ENCODE results near the gene TMSB4X.
A peak's percentile ranks its signal among the peaks of the same experiment; 100 is the strongest.
"Not testable (repeated sequence)": the region's sequence is repeated elsewhere in the genome, so short reads cannot be mapped to it uniquely, and the experiment has no call there.

TMSB4X gene

DNA sequence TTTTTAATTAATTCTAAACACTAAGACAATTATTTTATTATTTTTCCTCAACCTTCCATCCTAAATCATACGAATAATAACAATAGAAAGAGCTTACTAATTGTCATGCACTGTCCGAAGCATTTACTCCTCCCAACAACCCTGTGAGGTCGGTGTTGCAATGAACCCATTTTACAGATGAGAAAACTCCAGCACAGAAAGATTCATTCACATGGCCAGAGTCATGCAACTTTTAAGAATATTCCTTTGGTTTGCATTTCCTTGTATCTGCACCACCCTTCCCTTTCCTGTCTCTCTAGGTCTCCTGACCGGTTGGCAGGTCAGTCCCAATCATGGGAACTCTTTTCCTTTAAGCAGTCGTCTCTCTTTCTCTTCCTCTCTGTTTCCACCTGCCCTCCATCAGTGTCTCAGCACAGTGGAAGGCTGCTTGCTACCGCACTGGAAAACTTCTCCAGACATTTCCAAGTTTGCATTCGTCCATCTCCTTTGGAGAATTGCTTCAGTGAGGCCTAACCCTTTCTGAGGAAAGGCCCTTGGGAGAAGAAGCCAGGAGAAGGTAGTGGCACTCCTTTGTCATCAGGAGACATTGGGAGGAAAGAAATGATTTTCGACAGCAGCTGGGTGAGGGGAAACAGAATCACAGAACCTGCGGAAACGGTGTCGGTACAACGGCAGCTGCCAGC, 1.9 kb upstream of the TMSB4X start:
- no peak for DNase-seq
- Mint-ChIP-seq H3K27ac (no peak overlapping the region), H3K4me1 (peaks cover 43% of the 10 kb centered on the region), H3K36me3 (ENCODE audit: low read depth) (peaks cover 19% of the 10 kb centered on the region), H3K4me3 (no peak overlapping the region), H3K9me3 (peaks cover 59% of the 10 kb centered on the region), H3K27me3 (ENCODE audit: low read depth, poor library complexity) (peaks cover 5% of the 10 kb centered on the region)
- TF ChIP-seq, protein P1, sequence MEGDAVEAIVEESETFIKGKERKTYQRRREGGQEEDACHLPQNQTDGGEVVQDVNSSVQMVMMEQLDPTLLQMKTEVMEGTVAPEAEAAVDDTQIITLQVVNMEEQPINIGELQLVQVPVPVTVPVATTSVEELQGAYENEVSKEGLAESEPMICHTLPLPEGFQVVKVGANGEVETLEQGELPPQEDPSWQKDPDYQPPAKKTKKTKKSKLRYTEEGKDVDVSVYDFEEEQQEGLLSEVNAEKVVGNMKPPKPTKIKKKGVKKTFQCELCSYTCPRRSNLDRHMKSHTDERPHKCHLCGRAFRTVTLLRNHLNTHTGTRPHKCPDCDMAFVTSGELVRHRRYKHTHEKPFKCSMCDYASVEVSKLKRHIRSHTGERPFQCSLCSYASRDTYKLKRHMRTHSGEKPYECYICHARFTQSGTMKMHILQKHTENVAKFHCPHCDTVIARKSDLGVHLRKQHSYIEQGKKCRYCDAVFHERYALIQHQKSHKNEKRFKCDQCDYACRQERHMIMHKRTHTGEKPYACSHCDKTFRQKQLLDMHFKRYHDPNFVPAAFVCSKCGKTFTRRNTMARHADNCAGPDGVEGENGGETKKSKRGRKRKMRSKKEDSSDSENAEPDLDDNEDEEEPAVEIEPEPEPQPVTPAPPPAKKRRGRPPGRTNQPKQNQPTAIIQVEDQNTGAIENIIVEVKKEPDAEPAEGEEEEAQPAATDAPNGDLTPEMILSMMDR (IDR thresholded peaks at IDR 0.05), result no peak

DNA sequence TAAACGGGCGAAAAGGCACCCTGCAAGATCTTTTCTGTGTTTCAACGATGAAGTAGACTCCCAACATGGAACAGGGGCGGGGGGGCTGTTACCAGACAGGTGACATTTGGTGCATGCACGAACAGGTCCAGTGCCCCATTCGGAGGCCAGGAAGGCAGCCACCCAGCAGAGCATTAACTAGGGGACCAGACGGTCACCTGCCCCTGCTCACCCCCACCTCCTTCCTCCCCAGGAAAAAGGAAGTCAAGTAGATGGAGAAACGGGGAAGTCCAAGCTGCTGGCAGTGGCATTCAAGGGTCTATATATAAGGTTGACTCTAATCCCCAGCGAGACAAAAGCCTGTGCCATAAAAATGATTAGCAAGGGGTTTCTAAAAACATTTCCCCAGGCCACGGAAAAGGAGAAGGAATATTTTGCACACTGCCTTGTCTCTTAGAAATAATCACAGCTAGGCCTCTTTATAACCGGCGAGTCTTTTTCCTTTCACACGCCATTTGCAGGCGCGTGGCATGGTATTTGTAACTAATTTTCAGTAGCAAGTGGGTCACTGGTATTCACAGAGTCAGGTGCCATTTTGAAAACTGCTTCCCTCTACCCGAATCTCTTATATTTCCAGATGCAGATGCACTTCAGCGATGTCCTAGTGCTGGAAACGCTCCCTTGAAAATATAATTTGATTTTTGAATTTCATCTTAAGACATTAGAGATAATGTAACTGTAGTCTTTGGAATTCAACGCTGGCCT, 1.2 kb upstream of the TMSB4X start:
- Mint-ChIP-seq H3K4me1 (peaks cover 50% of the 10 kb centered on the region), H3K9me3 (peaks cover 57% of the 10 kb centered on the region), H3K27me3 (ENCODE audit: low read depth, poor library complexity) (peaks cover 7% of the 10 kb centered on the region), H3K4me3 (peak overlapping the region; percentile 97), H3K27ac (peak overlapping the region; percentile 99), H3K36me3 (ENCODE audit: low read depth) (peaks cover 19% of the 10 kb centered on the region)
- no peak for DNase-seq
- TF ChIP-seq, protein P1 (IDR thresholded peaks at IDR 0.05), result no peak

DNA sequence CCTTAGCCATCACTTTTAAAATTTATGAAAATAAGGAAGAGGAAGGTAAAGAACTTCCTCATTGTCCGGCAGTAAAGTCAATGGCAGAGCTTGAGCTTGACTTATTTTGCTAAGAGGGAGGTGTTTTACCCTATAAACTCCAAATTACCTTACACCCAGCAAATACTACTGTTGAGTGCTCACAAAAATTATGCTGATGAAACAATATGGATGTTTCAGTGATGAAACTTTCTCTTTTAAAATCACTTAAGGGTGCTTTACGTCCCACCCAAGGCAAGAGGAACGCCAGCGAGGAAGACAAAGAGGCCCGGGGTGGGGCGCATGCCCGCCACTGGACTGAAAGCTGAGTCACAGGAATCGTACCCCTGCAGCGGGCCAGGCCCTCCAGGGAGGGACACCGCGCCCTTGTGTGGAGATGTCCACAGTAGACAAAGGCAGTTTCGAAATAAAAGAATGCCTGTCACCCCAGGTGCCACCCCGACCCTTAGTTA, 560 bp upstream of the TMSB4X start:
- TF ChIP-seq, protein P1 (IDR thresholded peaks at IDR 0.05), result no peak
- H3K27ac Mint-ChIP-seq, result peak overlapping the region; percentile 99
- peaks cover 19% of the 10 kb centered on the region for H3K36me3 Mint-ChIP-seq (ENCODE audit: low read depth)
- H3K4me3 Mint-ChIP-seq, result peak overlapping the region; percentile 97
- peaks cover 56% of the 10 kb centered on the region for H3K4me1 Mint-ChIP-seq
- H3K9me3 Mint-ChIP-seq, result peaks cover 56% of the 10 kb centered on the region
- peak; percentile 36 for DNase-seq
- peaks cover 7% of the 10 kb centered on the region for H3K27me3 Mint-ChIP-seq (ENCODE audit: low read depth, poor library complexity)

DNA sequence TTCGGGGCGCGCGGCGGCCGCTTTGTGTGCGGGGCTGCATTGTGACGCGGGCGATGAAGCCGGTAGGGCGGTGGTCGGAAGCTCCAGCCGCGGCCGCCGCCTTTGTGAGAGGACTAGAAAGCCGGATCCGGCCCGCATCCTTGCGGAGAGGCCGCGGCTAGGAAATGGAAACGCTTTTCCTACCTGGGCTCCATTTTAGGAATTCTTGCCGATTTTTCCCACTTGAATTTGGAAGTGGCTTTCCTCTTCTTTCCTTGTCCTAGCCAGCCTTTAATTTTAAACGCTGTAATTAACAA, 708 bp downstream of the TMSB4X start:
- peaks cover 19% of the 10 kb centered on the region for H3K36me3 Mint-ChIP-seq (ENCODE audit: low read depth)
- no peak for DNase-seq
- H3K27ac Mint-ChIP-seq, result peak overlapping the region; percentile 99
- H3K27me3 Mint-ChIP-seq (ENCODE audit: low read depth, poor library complexity), result peaks cover 7% of the 10 kb centered on the region
- TF ChIP-seq, protein P1 (IDR thresholded peaks at IDR 0.05), result no peak
- H3K4me1 Mint-ChIP-seq, result peaks cover 61% of the 10 kb centered on the region
- H3K4me3 Mint-ChIP-seq, result peak overlapping the region; percentile 97
- H3K9me3 Mint-ChIP-seq, result peaks cover 50% of the 10 kb centered on the region

DNA sequence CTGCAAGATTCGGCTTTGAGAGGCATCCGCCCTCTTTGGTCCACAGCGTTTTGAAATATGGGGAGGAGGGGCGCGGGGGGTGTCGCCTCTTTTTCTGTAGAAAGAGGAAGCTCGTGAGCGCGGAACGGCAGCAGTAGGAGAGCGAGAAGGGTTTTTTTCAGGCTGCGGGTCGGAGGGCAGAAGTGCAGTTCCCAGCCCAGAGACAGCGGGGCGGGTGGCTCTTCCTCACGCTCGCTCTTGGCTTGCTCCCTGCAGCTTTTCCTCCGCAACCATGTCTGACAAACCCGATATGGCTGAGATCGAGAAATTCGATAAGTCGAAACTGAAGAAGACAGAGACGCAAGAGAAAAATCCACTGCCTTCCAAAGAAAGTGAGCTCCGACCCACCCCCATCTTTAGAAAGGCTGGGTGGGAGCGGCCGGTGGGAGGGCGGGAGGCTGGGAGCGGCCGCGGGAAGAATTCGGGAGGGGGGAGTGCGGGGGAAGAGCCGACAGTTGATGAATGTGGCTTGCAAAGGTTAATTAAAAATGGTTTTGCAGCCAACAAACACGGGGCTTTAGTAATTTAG, 1.2 kb downstream of the TMSB4X start:
- H3K9me3 Mint-ChIP-seq, result peaks cover 47% of the 10 kb centered on the region
- peak overlapping the region; percentile 97 for H3K4me3 Mint-ChIP-seq
- peaks cover 19% of the 10 kb centered on the region for H3K36me3 Mint-ChIP-seq (ENCODE audit: low read depth)
- H3K27me3 Mint-ChIP-seq (ENCODE audit: low read depth, poor library complexity), result peaks cover 7% of the 10 kb centered on the region
- H3K27ac Mint-ChIP-seq, result peak overlapping the region; percentile 99
- H3K4me1 Mint-ChIP-seq, result peaks cover 56% of the 10 kb centered on the region
- TF ChIP-seq, protein P1 (IDR thresholded peaks at IDR 0.05), result no peak
- DNase-seq, result peak; percentile 56

DNA sequence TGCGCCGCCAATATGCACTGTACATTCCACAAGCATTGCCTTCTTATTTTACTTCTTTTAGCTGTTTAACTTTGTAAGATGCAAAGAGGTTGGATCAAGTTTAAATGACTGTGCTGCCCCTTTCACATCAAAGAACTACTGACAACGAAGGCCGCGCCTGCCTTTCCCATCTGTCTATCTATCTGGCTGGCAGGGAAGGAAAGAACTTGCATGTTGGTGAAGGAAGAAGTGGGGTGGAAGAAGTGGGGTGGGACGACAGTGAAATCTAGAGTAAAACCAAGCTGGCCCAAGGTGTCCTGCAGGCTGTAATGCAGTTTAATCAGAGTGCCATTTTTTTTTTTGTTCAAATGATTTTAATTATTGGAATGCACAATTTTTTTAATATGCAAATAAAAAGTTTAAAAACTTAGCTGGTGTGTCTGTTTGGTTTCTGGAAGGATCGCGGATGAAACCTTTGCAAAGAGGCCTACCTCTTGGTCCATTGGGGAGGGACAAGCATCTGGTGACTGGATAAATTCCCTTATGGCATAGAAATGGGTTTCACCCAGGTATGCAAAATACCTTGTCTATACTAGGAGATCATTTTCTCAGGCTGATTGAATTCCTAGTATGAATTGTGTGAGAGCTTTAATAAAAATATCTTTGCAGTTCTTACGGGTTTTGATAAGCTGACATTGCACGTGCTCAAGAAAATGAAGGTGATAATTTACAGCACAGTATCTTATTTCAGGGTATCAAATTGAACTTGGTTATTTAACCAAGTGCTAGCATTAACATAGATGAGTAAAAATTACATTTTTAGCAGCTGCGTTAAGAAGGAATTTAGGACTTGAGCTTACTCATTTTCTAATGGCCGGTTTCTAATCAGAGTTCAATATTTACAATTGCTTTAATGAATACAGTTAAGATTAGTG, 2.2 kb downstream of the TMSB4X start:
- Mint-ChIP-seq H3K4me3 (peak overlapping the region; percentile 97), H3K9me3 (peaks cover 44% of the 10 kb centered on the region), H3K36me3 (ENCODE audit: low read depth) (peaks cover 19% of the 10 kb centered on the region), H3K27me3 (ENCODE audit: low read depth, poor library complexity) (peaks cover 10% of the 10 kb centered on the region), H3K27ac (peak overlapping the region; percentile 47), H3K4me1 (peaks cover 50% of the 10 kb centered on the region)
- DNase-seq, result not testable (repeated sequence)
